ENCODE measurements around the gene PLCB1.

Gene PLCB1

GRCh38 chr20:8616792-8617191 lies 484.7 kb downstream of the PLCB1 start:
- Histone ChIP-seq H3K27ac (no peak overlapping the region), H3K36me3 (ENCODE audit: insufficient read depth, low read length) (no peaks in the 10 kb centered on the region), H3K9me3 (ENCODE audit: low read depth, low read length) (no peaks in the 10 kb centered on the region), H3K4me3 (no peak overlapping the region), H3K9ac (ENCODE audit: insufficient read length) (no peak overlapping the region)
- TF ChIP-seq FOXP2 (optimal IDR thresholded peaks at IDR 0.05; ENCODE audit: control extremely low read depth, extremely low read length, insufficient read depth) (no peak), EZH2 (IDR thresholded peaks at IDR 0.05) (no peak), POLR2AphosphoS5 (IDR thresholded peaks at IDR 0.05; ENCODE audit: borderline replicate concordance, low read depth, low read length) (no peak)
- no peak for DNase-seq (ENCODE audit: low read depth, low spot score)

GRCh38 chr20:8621001-8621400 lies 488.9 kb downstream of the PLCB1 start:
- Histone ChIP-seq H3K9ac (ENCODE audit: insufficient read length) (no peak overlapping the region), H3K9me3 (ENCODE audit: low read depth, low read length) (no peaks in the 10 kb centered on the region), H3K4me3 (no peak overlapping the region), H3K27ac (no peak overlapping the region), H3K36me3 (ENCODE audit: insufficient read depth, low read length) (no peaks in the 10 kb centered on the region)
- TF ChIP-seq EZH2 (IDR thresholded peaks at IDR 0.05): no peak
- no peak for TF ChIP-seq FOXP2 (optimal IDR thresholded peaks at IDR 0.05; ENCODE audit: control extremely low read depth, extremely low read length, insufficient read depth)
- TF ChIP-seq POLR2AphosphoS5 (IDR thresholded peaks at IDR 0.05; ENCODE audit: borderline replicate concordance, low read depth, low read length): no peak
- DNase-seq (ENCODE audit: low read depth, low spot score): no peak

GRCh38 chr20:8624046-8624445 lies 492.0 kb downstream of the PLCB1 start:
- Histone ChIP-seq H3K4me3 (no peak overlapping the region), H3K9ac (ENCODE audit: insufficient read length) (no peak overlapping the region), H3K9me3 (ENCODE audit: low read depth, low read length) (no peaks in the 10 kb centered on the region), H3K36me3 (ENCODE audit: insufficient read depth, low read length) (no peaks in the 10 kb centered on the region), H3K27ac (no peak overlapping the region)
- TF ChIP-seq POLR2AphosphoS5 (IDR thresholded peaks at IDR 0.05; ENCODE audit: borderline replicate concordance, low read depth, low read length): no peak
- no peak for TF ChIP-seq FOXP2 (optimal IDR thresholded peaks at IDR 0.05; ENCODE audit: control extremely low read depth, extremely low read length, insufficient read depth)
- no peak for TF ChIP-seq EZH2 (IDR thresholded peaks at IDR 0.05)
- DNase-seq (ENCODE audit: low read depth, low spot score): no peak

GRCh38 chr20:8624616-8625015 lies 492.6 kb downstream of the PLCB1 start:
- Histone ChIP-seq H3K4me3 (no peak overlapping the region), H3K9me3 (ENCODE audit: low read depth, low read length) (no peaks in the 10 kb centered on the region), H3K36me3 (ENCODE audit: insufficient read depth, low read length) (no peaks in the 10 kb centered on the region), H3K9ac (ENCODE audit: insufficient read length) (no peak overlapping the region), H3K27ac (no peak overlapping the region)
- TF ChIP-seq EZH2 (IDR thresholded peaks at IDR 0.05) (no peak), POLR2AphosphoS5 (IDR thresholded peaks at IDR 0.05; ENCODE audit: borderline replicate concordance, low read depth, low read length) (no peak), FOXP2 (optimal IDR thresholded peaks at IDR 0.05; ENCODE audit: control extremely low read depth, extremely low read length, insufficient read depth) (no peak)
- no peak for DNase-seq (ENCODE audit: low read depth, low spot score)

GRCh38 chr20:8627340-8628004 lies 495.4 kb downstream of the PLCB1 start:
- Histone ChIP-seq H3K9ac (ENCODE audit: insufficient read length) (no peak overlapping the region), H3K9me3 (ENCODE audit: low read depth, low read length) (no peaks in the 10 kb centered on the region), H3K27ac (no peak overlapping the region), H3K4me3 (no peak overlapping the region), H3K36me3 (ENCODE audit: insufficient read depth, low read length) (no peaks in the 10 kb centered on the region)
- TF ChIP-seq POLR2AphosphoS5 (IDR thresholded peaks at IDR 0.05; ENCODE audit: borderline replicate concordance, low read depth, low read length): no peak
- no peak for TF ChIP-seq FOXP2 (optimal IDR thresholded peaks at IDR 0.05; ENCODE audit: control extremely low read depth, extremely low read length, insufficient read depth)
- no peak for TF ChIP-seq EZH2 (IDR thresholded peaks at IDR 0.05)
- no peak for DNase-seq (ENCODE audit: low read depth, low spot score)

- TF ChIP-seq FOXP2 (optimal IDR thresholded peaks at IDR 0.05; ENCODE audit: control extremely low read depth, extremely low read length, insufficient read depth) (no peak), EZH2 (IDR thresholded peaks at IDR 0.05) (no peak), POLR2AphosphoS5 (IDR thresholded peaks at IDR 0.05; ENCODE audit: borderline replicate concordance, low read depth, low read length) (no peak)
- no peak overlapping the region for H3K9ac ChIP-seq (ENCODE audit: insufficient read length)
- H3K27ac ChIP-seq: no peak overlapping the region
- no peak for DNase-seq (ENCODE audit: low read depth, low spot score)
- no peak overlapping the region for H3K4me3 ChIP-seq
- no peaks in the 10 kb centered on the region for H3K36me3 ChIP-seq (ENCODE audit: insufficient read depth, low read length)
- no peaks in the 10 kb centered on the region for H3K9me3 ChIP-seq (ENCODE audit: low read depth, low read length)
Observed at GRCh38 chr20:8631271-8631670, 499.2 kb downstream of the PLCB1 start.

GRCh38 chr20:8633366-8633765 lies 501.3 kb downstream of the PLCB1 start:
- H3K4me3 ChIP-seq: no peak overlapping the region
- DNase-seq (ENCODE audit: low read depth, low spot score): no peak
- no peak overlapping the region for H3K9ac ChIP-seq (ENCODE audit: insufficient read length)
- H3K36me3 ChIP-seq (ENCODE audit: insufficient read depth, low read length): no peaks in the 10 kb centered on the region
- no peak for TF ChIP-seq POLR2AphosphoS5 (IDR thresholded peaks at IDR 0.05; ENCODE audit: borderline replicate concordance, low read depth, low read length)
- TF ChIP-seq FOXP2 (optimal IDR thresholded peaks at IDR 0.05; ENCODE audit: control extremely low read depth, extremely low read length, insufficient read depth): no peak
- no peak for TF ChIP-seq EZH2 (IDR thresholded peaks at IDR 0.05)
- H3K9me3 ChIP-seq (ENCODE audit: low read depth, low read length): no peaks in the 10 kb centered on the region
- H3K27ac ChIP-seq: no peak overlapping the region

- no peak for TF ChIP-seq FOXP2 (optimal IDR thresholded peaks at IDR 0.05; ENCODE audit: control extremely low read depth, extremely low read length, insufficient read depth)
- no peak for TF ChIP-seq EZH2 (IDR thresholded peaks at IDR 0.05)
- no peak for TF ChIP-seq POLR2AphosphoS5 (IDR thresholded peaks at IDR 0.05; ENCODE audit: borderline replicate concordance, low read depth, low read length)
- H3K9ac ChIP-seq (ENCODE audit: insufficient read length): no peak overlapping the region
- H3K9me3 ChIP-seq (ENCODE audit: low read depth, low read length): no peaks in the 10 kb centered on the region
- no peaks in the 10 kb centered on the region for H3K36me3 ChIP-seq (ENCODE audit: insufficient read depth, low read length)
- H3K27ac ChIP-seq: no peak overlapping the region
- H3K4me3 ChIP-seq: no peak overlapping the region
- no peak for DNase-seq (ENCODE audit: low read depth, low spot score)
Observed at GRCh38 chr20:8635048-8635572, 503.0 kb downstream of the PLCB1 start.

GRCh38 chr20:8635837-8636236 lies 503.8 kb downstream of the PLCB1 start:
- H3K9me3 ChIP-seq (ENCODE audit: low read depth, low read length): no peaks in the 10 kb centered on the region
- H3K36me3 ChIP-seq (ENCODE audit: insufficient read depth, low read length): no peaks in the 10 kb centered on the region
- H3K27ac ChIP-seq: no peak overlapping the region
- H3K9ac ChIP-seq (ENCODE audit: insufficient read length): no peak overlapping the region
- H3K4me3 ChIP-seq: no peak overlapping the region
- TF ChIP-seq POLR2AphosphoS5 (IDR thresholded peaks at IDR 0.05; ENCODE audit: borderline replicate concordance, low read depth, low read length): no peak
- no peak for TF ChIP-seq EZH2 (IDR thresholded peaks at IDR 0.05)
- TF ChIP-seq FOXP2 (optimal IDR thresholded peaks at IDR 0.05; ENCODE audit: control extremely low read depth, extremely low read length, insufficient read depth): no peak
- DNase-seq (ENCODE audit: low read depth, low spot score): no peak

All from SK-N-MC (cell line).